Ishikawa (cell line): ENCODE measurements around the gene PPP1R16B.

Experiments
- CEBPB ChIP-seq: IDR thresholded peaks from 2 replicates; pipeline ENCODE4 v1.6.1; 2012
- CREB1 ChIP-seq: IDR thresholded peaks from 2 replicates; pipeline ENCODE4 v1.6.1; 2012; ENCODE audit warnings: low read depth
- EGR1 ChIP-seq: IDR thresholded peaks from 2 replicates; pipeline ENCODE4 v1.6.1; 2012
- EP300 ChIP-seq: IDR thresholded peaks from 2 replicates; pipeline ENCODE4 v1.6.1; 2012; ENCODE audit warnings: borderline replicate concordance
- FOXM1 ChIP-seq: IDR thresholded peaks from 2 replicates; pipeline ENCODE4 v1.6.1; 2012; ENCODE audit warnings: low read depth, borderline replicate concordance
- MAX ChIP-seq: IDR thresholded peaks from 2 replicates; pipeline ENCODE4 v1.6.1; 2012
- NFIC ChIP-seq: IDR thresholded peaks from 2 replicates; pipeline ENCODE4 v1.6.1; 2012
- RAD21 ChIP-seq: IDR thresholded peaks from 2 replicates; pipeline ENCODE4 v1.6.1; 2012; ENCODE audit warnings: low read depth
- TAF1 ChIP-seq: IDR thresholded peaks from 2 replicates; pipeline ENCODE4 v1.6.1; 2012; ENCODE audit warnings: low read depth, mild to moderate bottlenecking
- TCF12 ChIP-seq: IDR thresholded peaks from 2 replicates; pipeline ENCODE4 v1.6.1; 2012; ENCODE audit warnings: low read depth
- TEAD4 ChIP-seq: IDR thresholded peaks from 2 replicates; pipeline ENCODE4 v1.6.1; 2012
- USF1 ChIP-seq: IDR thresholded peaks from 2 replicates; pipeline ENCODE4 v1.6.1; 2012
- YY1 ChIP-seq: IDR thresholded peaks from 2 replicates; pipeline ENCODE4 v1.6.1; 2012; ENCODE audit warnings: low read depth
- ZBTB7A ChIP-seq: IDR thresholded peaks from 2 replicates; pipeline ENCODE4 v1.6.1; 2012; ENCODE audit warnings: low read depth
- TF ChIP-seq, protein P1 (sequence below): IDR thresholded peaks from 2 replicates; pipeline ENCODE4 v1.6.1; 2012; ENCODE audit warnings: low read depth, mild to moderate bottlenecking

The PPP1R16B gene

DNA sequence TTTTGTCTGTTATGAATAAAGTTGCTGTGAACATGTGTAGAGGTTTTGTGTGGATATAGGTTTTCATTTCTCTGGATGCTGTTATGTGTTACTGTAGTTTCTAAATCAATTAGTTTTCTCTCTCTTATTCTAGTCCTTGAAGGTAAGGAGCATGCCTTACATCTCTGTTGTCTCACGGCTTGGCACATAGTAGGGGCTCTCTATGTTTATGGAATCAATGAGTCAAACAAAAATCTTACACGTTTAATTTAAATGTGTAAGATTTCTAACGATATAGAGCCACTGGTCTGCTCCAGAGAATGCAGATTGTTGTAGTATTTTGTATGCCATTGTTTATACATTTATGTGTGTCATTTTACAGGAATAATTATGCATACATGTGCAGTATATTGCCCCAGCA lies 141.3 kb downstream of the PPP1R16B start:
- TF ChIP-seq RAD21: no peak
- no peak for TF ChIP-seq FOXM1
- TF ChIP-seq USF1: no peak
- no peak for TF ChIP-seq EP300
- no peak for TF ChIP-seq TEAD4
- TF ChIP-seq, protein P1, sequence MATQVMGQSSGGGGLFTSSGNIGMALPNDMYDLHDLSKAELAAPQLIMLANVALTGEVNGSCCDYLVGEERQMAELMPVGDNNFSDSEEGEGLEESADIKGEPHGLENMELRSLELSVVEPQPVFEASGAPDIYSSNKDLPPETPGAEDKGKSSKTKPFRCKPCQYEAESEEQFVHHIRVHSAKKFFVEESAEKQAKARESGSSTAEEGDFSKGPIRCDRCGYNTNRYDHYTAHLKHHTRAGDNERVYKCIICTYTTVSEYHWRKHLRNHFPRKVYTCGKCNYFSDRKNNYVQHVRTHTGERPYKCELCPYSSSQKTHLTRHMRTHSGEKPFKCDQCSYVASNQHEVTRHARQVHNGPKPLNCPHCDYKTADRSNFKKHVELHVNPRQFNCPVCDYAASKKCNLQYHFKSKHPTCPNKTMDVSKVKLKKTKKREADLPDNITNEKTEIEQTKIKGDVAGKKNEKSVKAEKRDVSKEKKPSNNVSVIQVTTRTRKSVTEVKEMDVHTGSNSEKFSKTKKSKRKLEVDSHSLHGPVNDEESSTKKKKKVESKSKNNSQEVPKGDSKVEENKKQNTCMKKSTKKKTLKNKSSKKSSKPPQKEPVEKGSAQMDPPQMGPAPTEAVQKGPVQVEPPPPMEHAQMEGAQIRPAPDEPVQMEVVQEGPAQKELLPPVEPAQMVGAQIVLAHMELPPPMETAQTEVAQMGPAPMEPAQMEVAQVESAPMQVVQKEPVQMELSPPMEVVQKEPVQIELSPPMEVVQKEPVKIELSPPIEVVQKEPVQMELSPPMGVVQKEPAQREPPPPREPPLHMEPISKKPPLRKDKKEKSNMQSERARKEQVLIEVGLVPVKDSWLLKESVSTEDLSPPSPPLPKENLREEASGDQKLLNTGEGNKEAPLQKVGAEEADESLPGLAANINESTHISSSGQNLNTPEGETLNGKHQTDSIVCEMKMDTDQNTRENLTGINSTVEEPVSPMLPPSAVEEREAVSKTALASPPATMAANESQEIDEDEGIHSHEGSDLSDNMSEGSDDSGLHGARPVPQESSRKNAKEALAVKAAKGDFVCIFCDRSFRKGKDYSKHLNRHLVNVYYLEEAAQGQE: no peak
- TF ChIP-seq ZBTB7A: no peak
- no peak for TF ChIP-seq TAF1
- TF ChIP-seq MAX: no peak
- TF ChIP-seq NFIC: no peak
- no peak for TF ChIP-seq TCF12
- no peak for TF ChIP-seq CEBPB
- no peak for TF ChIP-seq EGR1
- no peak for TF ChIP-seq CREB1
- TF ChIP-seq YY1: no peak

GRCh38 chr20:38947931-38948362 lies 142.4 kb downstream of the PPP1R16B start:
- TF ChIP-seq NFIC (no peak), USF1 (no peak), CEBPB (no peak), ZBTB7A (no peak), CREB1 (no peak), EGR1 (no peak), TEAD4 (no peak), FOXM1 (no peak), TCF12 (no peak), RAD21 (no peak), MAX (no peak), EP300 (no peak), YY1 (no peak)
- TF ChIP-seq, protein P1: no peak

- no peak for TF ChIP-seq EP300
- no peak for TF ChIP-seq ZBTB7A
Observed at GRCh38 chr20:38950254-38950653, 144.8 kb downstream of the PPP1R16B start.

DNA sequence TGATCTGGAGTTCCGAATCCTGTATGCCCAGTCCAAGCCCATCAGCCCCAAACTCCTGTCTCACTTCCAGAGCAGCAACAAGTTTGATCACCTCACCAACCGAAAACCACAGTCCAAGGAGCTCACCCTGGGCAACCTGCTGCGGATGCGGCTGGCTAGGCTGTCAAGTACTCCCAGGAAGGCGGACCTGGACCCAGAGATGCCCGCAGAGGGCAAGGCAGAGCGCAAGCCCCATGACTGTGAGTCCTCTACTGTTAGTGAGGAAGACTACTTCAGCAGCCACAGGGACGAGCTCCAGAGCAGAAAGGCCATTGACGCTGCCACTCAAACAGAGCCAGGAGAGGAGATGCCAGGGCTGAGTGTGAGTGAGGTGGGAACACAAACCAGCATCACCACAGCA lies 146.1 kb downstream of the PPP1R16B start:
- no peak for TF ChIP-seq FOXM1
- no peak for TF ChIP-seq TEAD4
- TF ChIP-seq NFIC: no peak
- no peak for TF ChIP-seq MAX
- no peak for TF ChIP-seq EGR1
- TF ChIP-seq TAF1: no peak
- no peak for TF ChIP-seq YY1
- no peak for TF ChIP-seq ZBTB7A
- TF ChIP-seq EP300: no peak
- TF ChIP-seq, protein P1: no peak
- TF ChIP-seq RAD21: no peak
- TF ChIP-seq TCF12: no peak
- no peak for TF ChIP-seq USF1
- TF ChIP-seq CREB1: no peak
- TF ChIP-seq CEBPB: no peak
